Neural progenitor cell (in vitro differentiated cells): ENCODE data around the gene RPS24. TPM values are rescaled to one million over a fixed set of nuclear protein-coding genes. Genes with fewer than 3 reads are reported as not detected.

Source experiments
- DNase-seq: peaks from one replicate; pipeline ENCODE4 v3.0.0-alpha.2; 2016; ENCODE audit warnings: low spot score
- H2AFZ ChIP-seq: fragments of 200-600 bp; sonication (generic); replicated peaks from 2 replicates; pipeline ENCODE4 v1.6.1; 2016; ENCODE audit warnings: antibody characterized with exemption
- H3F3A ChIP-seq: fragments of 200-600 bp; sonication (generic); 2 replicates; pipeline ENCODE4 v1.6.1; 2016; ENCODE audit warnings: antibody characterized with exemption, low read depth
- H3K27ac ChIP-seq: fragments of 200-600 bp; sonication (generic); 2 replicates; pipeline ENCODE4 v1.5.1; 2016; ENCODE audit warnings: mild to moderate bottlenecking
- H3K27me3 ChIP-seq: fragments of 200-600 bp; sonication (generic); 2 replicates; pipeline ENCODE4 v1.6.1; 2016; ENCODE audit warnings: mild to moderate bottlenecking, moderate library complexity
- H3K36me3 ChIP-seq: fragments of 200-600 bp; sonication (generic); 2 replicates; pipeline ENCODE4 v1.5.1; 2016
- H3K4me1 ChIP-seq: fragments of 200-600 bp; sonication (generic); 2 replicates; pipeline ENCODE4 v1.6.1; 2016; ENCODE audit warnings: mixed run types
- H3K4me2 ChIP-seq: fragments of 200-600 bp; sonication (generic); 2 replicates; pipeline ENCODE4 v1.6.1; 2016
- H3K4me3 ChIP-seq: fragments of 200-600 bp; sonication (generic); 2 replicates; pipeline ENCODE4 v1.5.1; 2016
- H3K79me2 ChIP-seq: fragments of 200-600 bp; sonication (generic); 2 replicates; pipeline ENCODE4 v1.6.1; 2016; ENCODE audit warnings: low read depth
- H3K9ac ChIP-seq: fragments of 200-600 bp; sonication (generic); 2 replicates; pipeline ENCODE4 v1.6.1; 2016
- H3K9me3 ChIP-seq: fragments of 200-600 bp; sonication (generic); 2 replicates; pipeline ENCODE4 v1.5.1; 2016; ENCODE audit warnings: low read depth
- H4K20me1 ChIP-seq: fragments of 200-600 bp; sonication (generic); 2 replicates; pipeline ENCODE4 v1.6.1; 2016; ENCODE audit warnings: low read depth
- H3K27ac Mint-ChIP-seq: 3 replicates; pipeline ENCODE4 v1.8.0; 2021; ENCODE audit warnings: mixed read lengths
- H3K27me3 Mint-ChIP-seq: 2 replicates; pipeline ENCODE4 v1.8.0; 2022; ENCODE audit warnings: low read depth, mild to moderate bottlenecking, inconsistent platforms, moderate library complexity, mixed read lengths; ENCODE audit not compliant: insufficient read depth
- H3K36me3 Mint-ChIP-seq: 3 replicates; pipeline ENCODE4 v1.8.0; 2021; ENCODE audit warnings: mixed read lengths
- H3K4me1 Mint-ChIP-seq: 3 replicates; pipeline ENCODE4 v1.8.0; 2021; ENCODE audit warnings: mixed read lengths
- H3K4me3 Mint-ChIP-seq: 3 replicates; pipeline ENCODE4 v1.8.0; 2021; ENCODE audit warnings: mild to moderate bottlenecking, moderate library complexity, mixed read lengths
- H3K9me3 Mint-ChIP-seq: 3 replicates; pipeline ENCODE4 v1.8.0; 2020; ENCODE audit warnings: mixed read lengths
- CTCF ChIP-seq: fragments of 200-600 bp; sonication (generic); IDR thresholded peaks from 2 replicates; pipeline ENCODE4 v1.5.1; 2017; ENCODE audit warnings: antibody characterized with exemption, mild to moderate bottlenecking
- EZH2 ChIP-seq: fragments of 200-600 bp; sonication (generic); IDR thresholded peaks from 2 replicates; pipeline ENCODE4 v1.6.1; 2017; ENCODE audit warnings: antibody characterized with exemption, mild to moderate bottlenecking, moderate library complexity
- EZH2phosphoT487 ChIP-seq: fragments of 200-600 bp; sonication (generic); IDR thresholded peaks from 2 replicates; pipeline ENCODE4 v1.6.1; 2017; ENCODE audit warnings: antibody characterized with exemption
- total RNA-seq: library from RNA; depleted of rRNA; stranded (reverse); fragments of >200 nt; gene quantifications from 2 replicates; pipeline ENCODE4 v1.2.3, GENCODE V29; 2015; ENCODE audit warnings: low replicate concordance

RPS24 gene
- total RNA-seq, 1 donor from 2014 or later: 5,646 TPM

- no peak for DNase-seq
- Histone ChIP-seq H3K9me3 (no peaks in the 10 kb centered on the region), H3K36me3 (peaks cover 22% of the 10 kb centered on the region), H3K4me3 (no peak overlapping the region), H2AFZ (no peak overlapping the region), H4K20me1 (peaks cover 55% of the 10 kb centered on the region), H3F3A (peaks cover 56% of the 10 kb centered on the region), H3K9ac (no peak overlapping the region), H3K4me2 (no peak overlapping the region), H3K79me2 (peaks cover 34% of the 10 kb centered on the region), H3K27ac (peak overlapping the region; percentile 41), H3K27me3 (no peaks in the 10 kb centered on the region), H3K4me1 (peaks cover 16% of the 10 kb centered on the region)
- Mint-ChIP-seq H3K27ac (no peak overlapping the region), H3K4me1 (peaks cover 15% of the 10 kb centered on the region), H3K27me3 (no peaks in the 10 kb centered on the region), H3K9me3 (no peaks in the 10 kb centered on the region), H3K4me3 (no peak overlapping the region), H3K36me3 (peaks cover 26% of the 10 kb centered on the region)
- TF ChIP-seq EZH2phosphoT487: no peak
- TF ChIP-seq EZH2: no peak
- no peak for TF ChIP-seq CTCF
Observed at GRCh38 chr10:78042752-78043104, 9.1 kb downstream of the RPS24 start.

DNA sequence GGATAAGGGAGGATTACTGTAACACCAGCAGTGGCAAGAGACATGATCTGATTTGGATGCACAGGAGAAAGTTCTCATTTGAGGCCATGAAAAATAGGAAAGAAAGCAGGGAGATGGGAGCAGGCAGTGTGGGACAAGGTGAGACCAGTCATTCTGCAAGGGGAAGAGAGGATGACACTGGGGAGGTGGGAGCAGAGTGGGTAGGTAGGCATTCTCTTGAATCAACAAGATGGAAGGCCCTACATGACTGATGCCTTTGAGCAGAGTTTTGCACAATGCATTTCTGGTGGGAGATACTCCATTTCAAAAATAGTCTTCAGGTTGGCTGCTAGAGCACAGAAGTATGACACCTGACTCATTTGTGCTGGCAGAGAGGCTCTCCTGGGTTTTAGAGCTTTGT, 10.5 kb downstream of the RPS24 start:
- H3K4me2 ChIP-seq: no peak overlapping the region
- H3F3A ChIP-seq: peaks cover 56% of the 10 kb centered on the region
- no peak overlapping the region for H3K9ac ChIP-seq
- no peaks in the 10 kb centered on the region for H3K9me3 ChIP-seq
- Mint-ChIP-seq H3K27me3 (peaks cover 3% of the 10 kb centered on the region), H3K4me3 (no peak overlapping the region), H3K27ac (no peak overlapping the region), H3K4me1 (peaks cover 25% of the 10 kb centered on the region), H3K36me3 (peaks cover 24% of the 10 kb centered on the region), H3K9me3 (no peaks in the 10 kb centered on the region)
- H3K27ac ChIP-seq: no peak overlapping the region
- no peak for DNase-seq
- H3K4me1 ChIP-seq: peaks cover 5% of the 10 kb centered on the region
- no peaks in the 10 kb centered on the region for H3K27me3 ChIP-seq
- H3K36me3 ChIP-seq: peaks cover 12% of the 10 kb centered on the region
- H2AFZ ChIP-seq: no peak overlapping the region
- no peak overlapping the region for H3K4me3 ChIP-seq
- TF ChIP-seq EZH2 (no peak), CTCF (no peak), EZH2phosphoT487 (no peak)
- H3K79me2 ChIP-seq: peaks cover 19% of the 10 kb centered on the region
- H4K20me1 ChIP-seq: peaks cover 41% of the 10 kb centered on the region

DNA sequence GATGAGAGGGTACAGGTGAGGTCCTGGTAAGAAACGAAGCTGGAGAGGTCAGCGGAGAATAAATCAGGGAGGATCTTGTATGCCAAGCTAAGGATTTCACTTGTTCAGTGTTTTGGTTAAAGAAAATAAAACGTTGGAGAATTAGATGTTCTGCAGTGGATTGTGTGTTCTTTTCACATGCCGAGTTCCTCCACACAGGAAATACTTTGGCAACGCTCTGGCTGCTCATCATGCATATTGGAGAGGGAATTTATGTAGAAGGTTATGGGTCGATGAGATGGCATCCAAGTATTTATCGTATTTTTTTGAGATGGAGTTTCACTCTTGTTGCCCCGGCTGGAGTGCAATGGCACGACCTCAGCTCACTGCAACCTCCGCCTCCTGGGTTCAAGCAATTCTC, 11.0 kb downstream of the RPS24 start:
- no peak for DNase-seq
- Mint-ChIP-seq H3K4me1 (peaks cover 29% of the 10 kb centered on the region), H3K36me3 (peaks cover 23% of the 10 kb centered on the region), H3K4me3 (no peak overlapping the region), H3K27me3 (peaks cover 3% of the 10 kb centered on the region), H3K9me3 (no peaks in the 10 kb centered on the region), H3K27ac (no peak overlapping the region)
- Histone ChIP-seq H3K4me2 (no peak overlapping the region), H2AFZ (no peak overlapping the region), H3K4me3 (no peak overlapping the region), H3F3A (peaks cover 53% of the 10 kb centered on the region), H3K27me3 (no peaks in the 10 kb centered on the region), H3K36me3 (peaks cover 9% of the 10 kb centered on the region), H3K79me2 (peaks cover 14% of the 10 kb centered on the region), H4K20me1 (peaks cover 35% of the 10 kb centered on the region), H3K27ac (no peak overlapping the region), H3K9me3 (no peaks in the 10 kb centered on the region), H3K9ac (no peak overlapping the region), H3K4me1 (peaks cover 5% of the 10 kb centered on the region)
- no peak for TF ChIP-seq CTCF
- TF ChIP-seq EZH2phosphoT487: no peak
- no peak for TF ChIP-seq EZH2
